HCT116 (cell line): ENCODE results near the gene KCNQ4. TPM values are rescaled to one million over a fixed set of nuclear protein-coding genes. Genes with fewer than 3 reads are reported as not detected.

Experiments used
- ATAC-seq: fragments of 200-7000 bp; cut with Tn5 transposase; 2 replicates; pipeline ENCODE4 v1.9.1; 2020; ENCODE audit warnings: mild to moderate bottlenecking, moderate library complexity
- BruUV-seq: library from RNA; stranded (reverse); fragments of 400-500 nt; replicated peaks from 2 replicates; lab custom pipeline; 2021; lab: Mats Ljungman, UMichigan
- CTCF ChIA-PET: fragments of 300-600 bp; sonication (Branson Sonifier 250); formaldehyde crosslinking; loops from one replicate; lab custom pipeline; 2021; ENCODE audit warnings: antibody characterized with exemption; lab: Charles Lee
- POLR2A ChIA-PET: fragments of 300-600, 350-600 bp; sonication (Branson Sonifier 250); formaldehyde crosslinking; loops from one replicate; lab custom pipeline; 2021; ENCODE audit warnings: antibody characterized with exemption; lab: Charles Lee
- RAD21 ChIA-PET, 2 experiments: fragments of 300-600 bp; sonication (Branson Sonifier 250); formaldehyde crosslinking; loops; one replicate each; lab custom pipeline; 2023; ENCODE audit warnings: low total read pairs in 2 of 2; ENCODE audit not compliant: uncharacterized antibody in 2 of 2, unreplicated experiment in 2 of 2, low non-redundant PET in 1 of 2; lab: Charles Lee
- DNase-seq: peaks from one replicate; pipeline ENCODE4 v3.0.0-alpha.2; 2010; ENCODE audit warnings: low read depth, low spot score
- H2AFZ ChIP-seq: fragments of 200-600 bp; shearing (Covaris generic), sonication (generic); 2 replicates; pipeline ENCODE4 v1.6.1; 2017; ENCODE audit warnings: low read depth, mixed run types, mixed read lengths, antibody characterized with exemption, low read length; ENCODE audit not compliant: poor library complexity, severe bottlenecking
- H3K27ac ChIP-seq: 2 replicates; pipeline ENCODE4 v1.5.1; 2012; ENCODE audit warnings: low read depth, low read length
- H3K27me3 ChIP-seq: fragments of 200-600 bp; sonication (generic); 2 replicates; pipeline ENCODE4 v1.6.1; 2016; ENCODE audit warnings: mixed run types, low read length, mixed read lengths; ENCODE audit not compliant: insufficient read depth
- H3K36me3 ChIP-seq, 2 experiments: fragments of 200-500 bp in 1 of 2; fragments of 200-600 bp in 1 of 2; sonication (Bioruptor generic) in 1 of 2; sonication (generic) in 1 of 2; 2 replicates each; pipeline versions ENCODE4 v1.5.1 to v1.6.1; 2014 to 2016; ENCODE audit warnings: low read length in 2 of 2, inconsistent platforms in 1 of 2, mixed read lengths in 1 of 2, mixed run types in 1 of 2; ENCODE audit not compliant: insufficient read depth in 2 of 2, control insufficient read depth in 1 of 2
- H3K4me1 ChIP-seq, 2 experiments: fragments of 200-600 bp in 1 of 2; sonication (generic) in 1 of 2; 2 replicates each; pipeline versions ENCODE4 v1.5.1 to v1.6.1; 2012 to 2017; ENCODE audit warnings: low read length in 2 of 2, inconsistent platforms in 1 of 2, mild to moderate bottlenecking in 1 of 2, mixed read lengths in 1 of 2, mixed run types in 1 of 2, moderate library complexity in 1 of 2; ENCODE audit not compliant: insufficient read depth in 2 of 2, control insufficient read depth in 1 of 2
- H3K4me2 ChIP-seq: fragments of 200-600 bp; sonication (generic); 2 replicates; pipeline ENCODE4 v1.6.1; 2017; ENCODE audit warnings: mixed run types, low read length, mixed read lengths
- H3K4me3 ChIP-seq, 2 experiments: fragments of 200-600 bp in 1 of 2; sonication (generic) in 1 of 2; replicated peaks in 1 of 2; 2 replicates each; pipeline ENCODE4 v1.5.1; 2011 to 2016; ENCODE audit warnings: low read length in 2 of 2, control low read depth in 1 of 2, low read depth in 1 of 2, mild to moderate bottlenecking in 1 of 2, mixed read lengths in 1 of 2, mixed run types in 1 of 2
- H3K79me2 ChIP-seq: fragments of 200-600 bp; sonication (generic); 2 replicates; pipeline ENCODE4 v1.6.1; 2017; ENCODE audit warnings: mild to moderate bottlenecking, mixed run types, low read length, moderate library complexity, mixed read lengths; ENCODE audit not compliant: insufficient read depth
- H3K9ac ChIP-seq: fragments of 200-600 bp; sonication (generic); 2 replicates; pipeline ENCODE4 v1.6.1; 2016; ENCODE audit warnings: low read length, mixed read lengths
- H3K9me2 ChIP-seq: fragments of 200-600 bp; sonication (generic), shearing (Covaris generic); 2 replicates; pipeline ENCODE4 v1.6.1; 2017; ENCODE audit warnings: mixed run types, mild to moderate bottlenecking, moderate library complexity; ENCODE audit not compliant: insufficient read depth
- H3K9me3 ChIP-seq, 2 experiments: fragments of 200-500 bp in 1 of 2; fragments of 200-600 bp in 1 of 2; sonication (Bioruptor generic) in 1 of 2; sonication (generic) in 1 of 2; 2 replicates each; pipeline ENCODE4 v1.6.1; 2014 to 2017; ENCODE audit warnings: low read length in 2 of 2, mixed read lengths in 2 of 2, inconsistent platforms in 1 of 2, low read depth in 1 of 2, mild to moderate bottlenecking in 1 of 2, mixed run types in 1 of 2, moderate library complexity in 1 of 2; ENCODE audit not compliant: control insufficient read depth in 1 of 2, insufficient read depth in 1 of 2
- H4K20me1 ChIP-seq: fragments of 200-600 bp; sonication (generic), shearing (Covaris generic); 2 replicates; pipeline ENCODE4 v1.6.1; 2017; ENCODE audit warnings: mixed run types, mild to moderate bottlenecking, moderate library complexity; ENCODE audit not compliant: insufficient read depth
- ATF3 ChIP-seq: IDR thresholded peaks from 2 replicates; pipeline ENCODE4 v1.6.1; 2012
- CBX3 ChIP-seq: IDR thresholded peaks from 2 replicates; pipeline ENCODE4 v1.6.1; 2012; ENCODE audit warnings: low read depth
- CEBPB ChIP-seq: IDR thresholded peaks from 2 replicates; pipeline ENCODE4 v1.6.1; 2012; ENCODE audit warnings: low read depth
- ELF1 ChIP-seq: IDR thresholded peaks from 2 replicates; pipeline ENCODE4 v1.6.1; 2012; ENCODE audit warnings: low read depth, borderline replicate concordance
- EZH2 ChIP-seq: fragments of 200-600 bp; sonication (generic); IDR thresholded peaks from 2 replicates; pipeline ENCODE4 v1.6.1; 2017; ENCODE audit warnings: antibody characterized with exemption, mixed run types
- EZH2phosphoT487 ChIP-seq: fragments of 200-600 bp; IDR thresholded peaks from 2 replicates; pipeline ENCODE4 v1.6.1; 2018; ENCODE audit warnings: antibody characterized with exemption, borderline replicate concordance
- FOSL1 ChIP-seq: IDR thresholded peaks from 2 replicates; pipeline ENCODE4 v1.6.1; 2012; ENCODE audit warnings: low read depth
- JUND ChIP-seq: IDR thresholded peaks from 2 replicates; pipeline ENCODE4 v1.6.1; 2012
- POLR2A ChIP-seq: IDR thresholded peaks from 2 replicates; pipeline ENCODE4 v1.7.0; 2011; ENCODE audit warnings: borderline replicate concordance; ENCODE audit not compliant: insufficient read depth, insufficient read length; ENCODE audit errors: extremely low read depth
- POLR2AphosphoS5 ChIP-seq: IDR thresholded peaks from 2 replicates; pipeline ENCODE4 v1.6.1; 2011; ENCODE audit warnings: mild to moderate bottlenecking, low read depth, low read length, moderate library complexity
- SRF ChIP-seq: IDR thresholded peaks from 2 replicates; pipeline ENCODE4 v1.6.1; 2012; ENCODE audit warnings: low read depth
- YY1 ChIP-seq: IDR thresholded peaks from 2 replicates; pipeline ENCODE4 v1.6.1; 2011; ENCODE audit warnings: low read length, low read depth, moderate library complexity, mild to moderate bottlenecking; ENCODE audit not compliant: insufficient replicate concordance; ENCODE audit errors: extremely low read depth
- ZBTB33 ChIP-seq: IDR thresholded peaks from 2 replicates; pipeline ENCODE4 v1.6.1; 2011; ENCODE audit warnings: mild to moderate bottlenecking, low read length, moderate library complexity; ENCODE audit not compliant: insufficient replicate concordance; ENCODE audit errors: extremely low read depth
- ZFX ChIP-seq: fragments of 450-650 bp; IDR thresholded peaks from 2 replicates; pipeline ENCODE4 v1.6.1; 2017
- intact Hi-C: fragments of 100-400 bp; cut with micrococcal nuclease; formaldehyde crosslinking; loops from 2 replicates; pipeline ENCODE4 v1.10.0; 2022
- total RNA-seq: library from RNA; stranded (reverse); gene quantifications from one replicate; pipeline ENCODE4 v1.2.1, GENCODE V29; 2021; ENCODE audit not compliant: unreplicated experiment

KCNQ4 gene
- total RNA-seq, 1 experiment from 2014 or later: 4.1 TPM

- TF ChIP-seq ZBTB33 (no peak), EZH2 (no peak), YY1 (no peak), POLR2A (no peak), CEBPB (no peak), EZH2phosphoT487 (no peak), FOSL1 (no peak), CBX3 (no peak), ZFX (no peak), POLR2AphosphoS5 (no peak)
Observed at GRCh38 chr1:40798366-40799281, 15.0 kb downstream of the KCNQ4 start (continued).

- Histone ChIP-seq H3K79me2 (no peaks in the 10 kb centered on the region), H4K20me1 (no peaks in the 10 kb centered on the region), H3K36me3 (no peaks in the 10 kb centered on the region), H3K4me1 (peaks cover 7 to 30% of the 10 kb centered on the region in 2 experiments; a peak in 3 of 4 replicates), H3K9me3 (no peaks in the 10 kb centered on the region), H3K4me3 (no peak overlapping the region), H3K27ac (no peak overlapping the region), H3K9ac (no peak overlapping the region), H2AFZ (no peak overlapping the region), H3K9me2 (no peaks in the 10 kb centered on the region), H3K27me3 (no peaks in the 10 kb centered on the region), H3K4me2 (no peak overlapping the region)
- intact Hi-C loops: no loop called here
- no peak for DNase-seq
- no TSS peak for BruUV-seq
- ChIA-PET RAD21 (no interaction called here), POLR2A (no interaction called here), CTCF (no interaction called here)
- no peak for TF ChIP-seq CBX3
- no peak for TF ChIP-seq POLR2AphosphoS5
- TF ChIP-seq SRF: no peak
- no peak for TF ChIP-seq JUND
- no peak for TF ChIP-seq ATF3
- no peak for TF ChIP-seq CEBPB
- no peak for TF ChIP-seq ELF1
- TF ChIP-seq EZH2phosphoT487: no peak
- no peak for ATAC-seq
Observed at GRCh38 chr1:40799351-40799867, 15.8 kb downstream of the KCNQ4 start.
